ENCODE data around the gene KIF26B.

Gene KIF26B

GRCh38 chr1:245168906-245169305 lies 14.1 kb downstream of the KIF26B start:
- DNase-seq (ENCODE audit: low read depth in 4 of 4, low spot score in 1 of 4): no peak

DNA sequence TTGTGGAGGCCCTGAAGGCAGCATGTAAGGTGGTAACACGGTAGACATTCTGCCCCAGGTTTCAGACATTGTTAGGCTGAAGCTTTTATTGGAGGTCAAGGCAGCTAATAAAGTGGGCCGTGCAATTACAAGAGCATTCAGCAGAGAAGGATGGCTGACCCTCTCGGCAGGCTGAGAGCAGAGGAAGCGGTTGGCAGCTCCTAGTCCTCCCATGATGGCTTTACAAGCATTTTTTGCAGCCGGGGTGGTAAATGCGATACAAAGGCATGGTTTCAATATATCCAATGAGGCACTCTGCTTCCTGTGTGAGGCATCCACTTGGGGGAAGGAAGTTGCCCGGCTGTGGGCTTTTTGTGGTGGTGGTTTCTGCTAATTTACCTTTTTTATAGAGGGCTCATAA lies 14.6 kb downstream of the KIF26B start:
- no peak for DNase-seq (ENCODE audit: low read depth in 4 of 4, low spot score in 1 of 4)

- DNase-seq (ENCODE audit: low read depth in 4 of 4, low spot score in 1 of 4): no peak
Observed at GRCh38 chr1:245172026-245172425, 17.2 kb downstream of the KIF26B start.

- no peak for DNase-seq (ENCODE audit: low read depth in 4 of 4, low spot score in 1 of 4)
Observed at GRCh38 chr1:245172829-245173228, 18.0 kb downstream of the KIF26B start.

GRCh38 chr1:245173446-245174211 lies 18.8 kb downstream of the KIF26B start:
- DNase-seq (ENCODE audit: low read depth in 4 of 4, low spot score in 1 of 4): no peak

DNA sequence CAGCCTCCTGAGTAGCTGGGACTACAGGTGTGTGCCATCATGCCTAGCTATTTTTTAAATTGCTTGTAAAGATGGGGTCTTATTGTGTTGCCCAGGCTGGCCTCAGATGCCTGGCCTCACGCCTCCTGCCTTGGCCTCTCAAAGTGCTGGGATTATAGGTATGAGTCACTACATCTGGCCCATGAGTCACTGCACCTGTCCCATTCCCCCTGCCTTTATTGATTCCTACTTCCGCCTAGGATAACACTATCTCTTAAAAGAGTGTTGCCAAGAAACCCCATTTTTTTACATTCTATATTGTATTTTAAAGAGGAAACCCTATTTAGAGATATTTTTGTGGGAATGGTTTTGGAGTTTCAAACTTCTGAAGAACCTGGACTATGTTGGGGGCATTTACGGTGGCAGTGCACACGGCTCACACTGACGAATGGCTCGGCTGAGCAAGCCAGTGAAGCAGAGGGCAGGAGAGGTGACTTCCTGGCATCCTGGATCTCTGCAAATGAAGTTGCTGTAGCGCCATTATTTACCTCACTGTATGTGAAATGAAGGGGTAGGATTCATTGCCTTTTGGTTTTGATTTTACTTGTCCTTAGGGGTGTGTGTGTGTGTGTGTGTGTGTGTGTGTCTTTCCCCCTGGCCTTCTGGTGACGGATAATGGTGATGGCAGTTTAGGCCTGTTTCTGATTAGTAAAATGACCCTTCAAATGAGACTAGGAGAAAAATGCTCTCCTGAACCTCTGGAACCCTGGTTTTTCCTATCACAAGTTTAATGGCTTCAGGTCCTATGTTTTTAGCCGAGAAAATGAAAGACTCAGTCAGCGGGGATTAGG lies 22.5 kb downstream of the KIF26B start:
- DNase-seq (ENCODE audit: low read depth in 4 of 4, low spot score in 1 of 4): no peak

DNA sequence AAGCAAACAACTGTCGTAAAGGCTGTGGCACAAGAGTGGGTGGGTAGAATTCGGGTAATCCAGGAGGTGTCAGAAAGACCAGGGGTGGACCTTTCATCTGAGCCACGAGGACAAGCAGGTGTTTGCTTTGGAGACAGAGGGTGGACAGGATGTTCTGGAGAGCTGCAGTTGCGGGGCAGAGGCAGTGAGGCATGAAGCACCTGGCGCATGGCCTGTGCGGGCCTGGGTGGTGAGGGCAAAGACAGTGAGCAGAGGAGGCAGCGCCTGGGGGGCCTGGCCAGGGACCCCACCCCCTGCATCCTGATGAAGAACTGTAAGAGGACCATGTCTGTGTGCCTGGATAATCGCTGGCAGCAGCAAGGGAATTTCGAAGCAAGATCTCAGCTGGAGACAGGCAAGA lies 24.9 kb downstream of the KIF26B start:
- no peak for DNase-seq (ENCODE audit: low read depth in 4 of 4, low spot score in 1 of 4)

DNA sequence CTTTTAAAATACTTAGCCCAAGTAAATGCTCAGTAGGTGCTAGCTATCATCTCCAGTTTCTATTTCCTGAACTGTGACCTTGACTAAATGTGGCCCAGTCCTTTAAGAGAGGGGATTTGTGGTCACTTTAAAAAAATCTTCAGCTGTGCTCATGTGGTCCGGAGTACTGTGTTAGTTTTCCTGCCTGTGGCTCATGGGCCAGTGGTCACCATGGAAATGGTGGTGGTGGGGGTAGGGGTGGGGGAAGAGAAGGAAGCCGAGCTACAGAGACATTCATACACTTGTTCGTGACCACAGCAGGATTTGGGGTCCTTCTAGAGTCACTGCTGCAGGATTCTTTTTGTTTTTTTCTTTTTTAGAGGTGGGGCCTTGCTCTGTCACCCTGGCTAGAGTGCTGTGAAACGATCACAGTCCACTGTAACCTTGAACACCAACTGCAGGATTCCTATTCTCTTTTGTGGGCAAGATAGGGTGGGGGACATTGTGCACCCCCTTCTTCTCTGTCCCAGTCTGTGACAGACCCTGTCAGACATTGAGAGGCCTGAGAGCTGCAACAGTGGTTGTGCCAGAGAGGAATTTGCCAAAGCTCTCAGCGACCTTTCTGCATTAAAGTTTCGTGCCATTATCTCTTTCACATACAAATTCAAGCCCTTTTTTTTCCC lies 25.8 kb downstream of the KIF26B start:
- no peak for DNase-seq (ENCODE audit: low read depth in 4 of 4, low spot score in 1 of 4)

GRCh38 chr1:245181158-245181517 lies 26.4 kb downstream of the KIF26B start:
- DNase-seq (ENCODE audit: low read depth in 4 of 4, low spot score in 1 of 4): no peak

DNA sequence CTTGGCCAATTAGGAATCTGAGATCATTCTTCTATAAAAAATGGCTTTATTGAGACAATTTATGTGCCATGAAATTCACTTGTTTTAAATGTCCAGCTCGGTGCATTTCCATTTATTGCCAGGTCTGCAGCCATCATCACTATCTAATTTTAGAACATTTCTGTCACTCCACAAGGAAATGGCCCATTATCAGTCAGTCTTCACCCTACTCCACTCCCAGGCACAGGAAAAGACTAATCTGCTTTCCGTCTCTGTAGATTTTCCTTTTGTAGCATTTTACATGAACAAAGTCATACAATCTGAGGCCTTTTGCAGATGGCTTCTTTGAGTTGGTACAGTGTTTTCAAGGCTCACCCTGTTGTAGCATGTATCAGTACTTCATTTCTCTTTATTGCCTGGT lies 27.2 kb downstream of the KIF26B start:
- no peak for DNase-seq (ENCODE audit: low read depth in 4 of 4, low spot score in 1 of 4)

DNA sequence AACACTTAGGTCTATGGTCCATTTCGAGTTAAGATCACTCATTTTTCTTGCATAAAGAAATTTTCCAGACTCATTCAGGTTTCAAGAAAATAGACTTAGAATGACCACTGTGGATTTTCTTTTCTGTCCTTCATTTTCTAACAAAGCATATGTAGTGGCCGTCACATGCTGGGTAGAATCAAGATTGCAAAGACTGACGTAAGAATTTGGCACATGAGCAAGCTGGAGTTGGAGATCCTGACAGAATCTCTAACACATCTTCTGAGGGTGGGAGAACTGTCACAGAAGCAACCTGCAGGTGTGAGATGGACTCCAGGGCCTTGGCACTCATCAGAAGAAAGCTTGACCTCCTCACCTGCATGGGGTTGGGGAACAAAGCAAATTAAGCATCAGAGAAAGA lies 28.6 kb downstream of the KIF26B start:
- DNase-seq (ENCODE audit: low read depth in 4 of 4, low spot score in 1 of 4): no peak

GRCh38 chr1:245184779-245185178 lies 30.0 kb downstream of the KIF26B start:
- no peak for DNase-seq (ENCODE audit: low read depth in 4 of 4, low spot score in 1 of 4)

DNA sequence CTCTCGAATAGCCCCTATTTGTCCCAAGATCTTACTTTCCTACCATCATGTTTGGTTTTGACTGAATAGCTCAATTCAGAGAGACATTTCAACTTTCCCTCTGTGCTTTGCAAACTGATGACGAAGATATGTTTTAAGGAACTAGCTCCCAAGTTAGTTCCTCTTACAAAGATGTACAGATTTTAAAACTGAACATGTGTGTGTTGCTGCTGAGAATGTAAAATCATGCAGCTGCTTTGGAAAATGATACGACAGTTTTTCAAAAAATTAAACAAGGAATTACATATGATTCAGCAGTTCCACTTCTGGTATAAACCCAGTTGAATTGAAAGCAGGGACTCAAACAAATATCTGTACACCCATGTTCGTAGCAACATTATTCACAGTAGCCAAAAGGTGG lies 33.6 kb downstream of the KIF26B start:
- DNase-seq (ENCODE audit: low read depth in 4 of 4, low spot score in 1 of 4): no peak

DNA sequence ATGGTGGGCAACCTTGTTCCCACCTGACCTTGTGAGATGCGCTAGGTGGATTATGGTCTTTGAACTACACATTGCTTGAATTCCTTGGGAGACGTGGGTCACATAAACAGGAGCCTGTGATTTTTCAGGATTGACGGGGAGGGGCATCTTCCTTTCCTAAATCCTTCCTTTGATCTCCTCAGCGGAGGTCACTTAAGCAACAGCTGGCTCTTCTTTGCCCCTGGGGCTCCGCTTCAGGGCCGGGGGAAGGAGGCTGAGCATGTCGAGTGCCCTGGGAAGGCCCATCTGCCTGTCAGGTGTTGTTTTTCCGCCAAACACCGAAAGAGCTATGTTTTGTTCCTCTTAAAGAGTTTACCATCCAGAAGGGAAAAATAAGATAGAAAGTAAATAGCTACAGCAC lies 40.6 kb downstream of the KIF26B start:
- no peak for DNase-seq (ENCODE audit: low read depth in 4 of 4, low spot score in 1 of 4)

- no peak for DNase-seq (ENCODE audit: low read depth in 4 of 4, low spot score in 1 of 4)
Observed at GRCh38 chr1:245197121-245197520, 42.3 kb downstream of the KIF26B start.

DNA sequence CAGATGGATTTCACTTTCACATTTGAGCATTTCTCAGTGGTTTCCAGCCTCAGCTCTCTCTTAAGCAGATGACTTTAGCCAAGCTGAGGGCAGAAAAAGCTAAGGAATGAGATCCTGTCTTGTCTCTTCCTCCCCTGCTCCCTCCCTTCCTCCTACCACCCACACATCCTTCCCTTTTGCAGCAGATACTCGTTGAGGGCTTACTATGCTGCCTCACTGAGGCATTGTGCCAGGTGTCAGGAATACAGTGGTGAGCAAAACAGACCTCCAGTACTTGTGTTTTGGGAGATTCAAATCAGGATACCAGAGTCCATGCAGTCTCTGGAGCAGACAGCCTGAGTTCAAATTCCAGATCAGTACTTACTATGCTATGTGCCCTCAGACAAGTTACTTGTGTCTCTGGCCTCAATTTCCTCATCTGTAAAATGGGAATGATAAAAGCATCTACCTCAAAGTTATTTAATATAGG lies 43.2 kb downstream of the KIF26B start:
- no peak for DNase-seq (ENCODE audit: low read depth in 4 of 4, low spot score in 1 of 4)

GRCh38 chr1:245198748-245199516 lies 44.1 kb downstream of the KIF26B start:
- DNase-seq (ENCODE audit: low read depth in 4 of 4, low spot score in 1 of 4): no peak

DNA sequence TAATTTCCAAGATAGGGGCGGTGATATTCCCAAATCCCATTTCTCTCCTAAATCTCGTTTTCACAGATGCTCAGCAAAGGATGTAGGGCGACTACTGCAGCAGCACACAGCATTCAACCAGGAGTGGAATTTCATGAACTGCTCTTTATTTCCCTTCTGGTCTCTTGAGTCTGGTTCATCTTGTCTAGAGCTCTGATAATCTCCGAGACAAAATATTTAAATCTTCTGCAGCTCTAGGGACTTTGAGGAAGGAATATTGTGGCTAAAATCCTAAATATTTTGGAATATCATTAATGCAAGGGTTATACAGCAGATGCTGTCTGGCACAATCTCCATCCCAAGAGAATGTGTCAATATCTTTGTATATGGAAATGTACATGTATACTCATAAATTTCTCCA lies 45.4 kb downstream of the KIF26B start:
- no peak for DNase-seq (ENCODE audit: low read depth in 4 of 4, low spot score in 1 of 4)

DNA sequence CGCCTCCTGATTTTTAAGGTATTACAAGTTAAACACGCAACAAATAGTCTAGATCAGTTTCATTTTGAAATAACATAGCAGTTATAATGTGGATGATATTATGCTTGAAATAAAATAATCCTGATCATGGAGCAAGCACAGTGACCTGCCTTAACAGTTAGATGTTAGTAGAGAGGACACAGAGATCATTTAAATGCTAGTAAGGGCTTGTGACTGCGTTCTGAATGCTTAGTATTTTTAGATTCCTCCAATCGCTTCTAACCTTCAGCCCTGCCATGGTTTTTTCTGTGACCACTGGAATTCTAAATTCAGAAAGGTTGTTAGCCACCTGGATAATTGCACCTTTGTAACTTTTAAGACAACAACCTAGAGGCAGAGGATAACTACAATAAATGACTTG lies 46.4 kb downstream of the KIF26B start:
- DNase-seq (ENCODE audit: low read depth in 4 of 4, low spot score in 1 of 4): no peak

DNA sequence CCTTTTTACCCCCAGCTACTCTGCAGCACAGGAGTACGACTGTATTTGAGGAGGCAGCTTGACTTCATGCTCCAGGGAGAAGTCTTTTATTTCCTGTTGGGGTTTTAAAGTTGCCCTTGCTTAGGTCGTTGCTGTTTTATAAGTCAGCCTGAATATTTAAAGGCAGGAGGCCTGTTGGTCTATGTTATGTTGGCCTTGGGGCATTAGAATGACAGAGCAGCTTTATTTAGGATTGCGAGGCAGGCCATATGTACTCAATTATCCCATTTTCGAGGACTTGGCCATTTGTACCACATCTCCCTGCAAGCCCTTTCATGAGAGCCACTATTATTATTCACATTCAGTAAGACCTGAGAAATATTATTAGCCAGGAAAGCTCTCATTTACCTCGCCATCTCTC lies 47.0 kb downstream of the KIF26B start:
- DNase-seq (ENCODE audit: low read depth in 4 of 4, low spot score in 1 of 4): no peak

- no peak for DNase-seq (ENCODE audit: low read depth in 4 of 4, low spot score in 1 of 4)
Observed at GRCh38 chr1:245205396-245205795, 50.6 kb downstream of the KIF26B start.

Measured in stimulated activated CD4-positive, alpha-beta T cell treated with anti-CD3 and anti-CD28 coated beads, Interleukin-1b, Interleukin-23, amount 100 ng/mL, for 24 hours (primary cell).